Spleen (tissue), 7 donors: Measurements from ENCODE around the gene OBP2B.

ENCODE experiments used
- CTCF ChIP-seq, 11 experiments: fragments of 200-600 bp in 7 of 11; fragments of 450-650 bp in 4 of 11; sonication (generic) in 4 of 11; IDR thresholded peaks in 8 of 11; conservative IDR thresholded peaks in 3 of 11; 1 replicate in 7 of 11; 2 replicates in 4 of 11; pipeline versions ENCODE4 v1.4.0 to v1.8.0; 2016 to 2021; ENCODE audit warnings: antibody characterized with exemption in 11 of 11, inconsistent platforms in 4 of 11, mild to moderate bottlenecking in 1 of 11
- POLR2A ChIP-seq, 3 donors: fragments of 450-650 bp; IDR thresholded peaks; one replicate each; pipeline ENCODE4 v1.5.1; 2017; ENCODE audit warnings: antibody characterized with exemption in 3 of 3, mild to moderate bottlenecking in 1 of 3
- donor health status: DM: no; HTN: no; CAD: no; lungs with moderate emphysema.
- donor health status: DM: no; HTN: no; CAD: no.
- donor health status: DM: no; HTN: no; CAD: no.

GRCh38 chr9:133249337-133249736, 40.3 kb upstream of the OBP2B start:
- no peak for TF ChIP-seq CTCF (IDR thresholded peaks at IDR 0.05 in 8 of 11, conservative IDR thresholded peaks at IDR 0.05 in 3 of 11)
- no peak for TF ChIP-seq POLR2A (IDR thresholded peaks at IDR 0.05)
